Omental fat pad (tissue), 4 donors: ENCODE data around the gene NTRK3. TPM values are rescaled to one million over a fixed set of nuclear protein-coding genes. Genes with fewer than 3 reads are reported as not detected.

Experiments
- ATAC-seq: fragments of 150-250 bp; one replicate; pipeline ENCODE4 v1.9.1; 2016; ENCODE audit warnings: mild to moderate bottlenecking, moderate library complexity; ENCODE audit not compliant: low FRiP score
- DNase-seq: peaks from one replicate; pipeline ENCODE4 v3.0.0-alpha.2; 2019; ENCODE audit warnings: low spot score
- CTCF ChIP-seq, 3 donors: fragments of 450-650 bp; IDR thresholded peaks; one replicate each; pipeline ENCODE4 v1.5.1; 2016 to 2017; ENCODE audit warnings: antibody characterized with exemption in 3 of 3, mild to moderate bottlenecking in 3 of 3, moderate library complexity in 2 of 3
- total RNA-seq, 4 donors: library from RNA; depleted of rRNA; stranded (reverse); fragments of >200 nt; gene quantifications; one replicate each; pipeline ENCODE4 v1.1.0, GENCODE V29; 2016

Gene NTRK3
- total RNA-seq, 4 donors from 2014 or later = 0.75 to 5.2 (median 3.6) TPM

- DNase-seq = no peak
- no peak for TF ChIP-seq CTCF (IDR thresholded peaks at IDR 0.05)
- no peak for ATAC-seq
Observed at GRCh38 chr15:88020806-88021205, 235.7 kb downstream of the NTRK3 start.

- ATAC-seq = no peak
- DNase-seq = no peak
- TF ChIP-seq CTCF (IDR thresholded peaks at IDR 0.05) = no peak
Observed at GRCh38 chr15:88019656-88020055, 236.9 kb downstream of the NTRK3 start.

- ATAC-seq (no peak), DNase-seq (no peak)
- no peak for TF ChIP-seq CTCF (IDR thresholded peaks at IDR 0.05)
Observed at GRCh38 chr15:88018869-88019641, 237.5 kb downstream of the NTRK3 start.

GRCh38 chr15:88017753-88018152 is 238.8 kb downstream of the NTRK3 start:
- DNase-seq (no peak), ATAC-seq (no peak)
- TF ChIP-seq CTCF (IDR thresholded peaks at IDR 0.05) = no peak

- no peak for TF ChIP-seq CTCF (IDR thresholded peaks at IDR 0.05)
- DNase-seq = no peak
- ATAC-seq = no peak
Observed at GRCh38 chr15:88016406-88016805, 240.1 kb downstream of the NTRK3 start.

GRCh38 chr15:88015228-88015860 is 241.2 kb downstream of the NTRK3 start:
- DNase-seq (no peak), ATAC-seq (no peak)

More at GRCh38 chr15:88015228-88015860, 241.2 kb downstream of the NTRK3 start:
- no peak for TF ChIP-seq CTCF (IDR thresholded peaks at IDR 0.05)
